GM18870 (cell line): ENCODE data around the gene PGS1.

Source experiments
- ATAC-seq: cut with Tn5 transposase; IDR thresholded peaks from one replicate; pipeline ENCODE4 v1.9.1; 2021; ENCODE audit warnings: moderate library complexity; ENCODE audit not compliant: unreplicated experiment

Gene PGS1

DNA sequence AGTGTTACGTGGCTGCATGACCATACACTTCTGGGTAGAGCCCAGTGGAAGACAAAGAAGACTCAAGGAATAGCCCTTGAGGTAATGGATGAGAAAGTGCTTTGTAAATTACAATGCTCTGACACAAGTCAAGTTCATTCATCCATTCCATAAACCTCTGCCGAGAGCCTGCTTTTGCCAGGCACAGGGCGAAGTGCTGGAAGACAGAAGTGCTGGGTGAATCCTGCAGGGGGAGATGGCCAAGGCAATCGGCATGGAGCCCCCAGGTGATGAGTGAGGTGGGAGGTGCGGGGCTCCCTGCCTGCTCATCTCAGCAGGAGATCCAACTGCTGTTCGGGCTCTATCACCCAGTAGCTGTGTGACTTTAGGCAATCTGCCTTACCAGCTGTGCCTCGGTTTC is 15.8 kb upstream of the PGS1 start:
- no peak for ATAC-seq

DNA sequence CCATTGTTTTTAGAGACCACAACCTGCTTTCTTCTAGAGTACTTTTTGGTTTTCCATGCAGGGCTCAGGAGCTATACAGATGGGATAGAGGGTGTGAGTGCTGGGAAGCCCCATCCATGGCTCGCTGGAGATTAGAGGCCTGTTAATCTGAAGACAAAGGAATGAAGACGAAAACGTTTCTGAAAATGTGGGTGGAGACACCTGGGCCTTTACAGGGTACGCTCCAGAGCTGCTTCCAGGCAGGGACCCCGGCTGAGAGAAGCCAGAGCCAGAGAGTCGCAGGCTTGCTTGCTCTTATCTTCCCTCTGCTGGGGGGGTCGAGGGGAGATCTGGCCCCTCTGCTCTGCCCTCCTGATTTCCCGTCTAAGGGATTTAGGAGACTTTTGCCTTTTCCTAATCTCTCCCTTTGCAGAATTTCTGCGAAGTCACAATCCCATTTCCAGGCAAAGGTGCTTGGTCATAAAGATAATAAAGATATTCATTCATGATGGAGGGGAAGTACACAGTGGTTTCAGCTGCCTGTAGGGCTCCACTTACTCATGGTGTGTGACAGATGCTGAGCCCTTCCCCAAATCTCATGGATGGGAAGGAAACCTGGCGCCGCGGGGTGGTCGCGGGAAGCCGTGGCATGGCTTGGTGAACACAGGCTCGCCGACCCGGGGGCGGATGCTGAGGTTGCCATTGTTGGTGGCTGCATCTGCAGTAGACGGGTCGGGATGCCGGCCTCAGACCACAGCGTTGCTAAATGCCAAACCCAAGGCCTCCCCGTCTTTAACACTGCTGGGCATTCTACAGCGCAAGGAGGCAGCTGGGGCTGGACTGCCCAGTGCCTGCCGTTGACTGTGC is 13.8 kb upstream of the PGS1 start:
- no peak for ATAC-seq

DNA sequence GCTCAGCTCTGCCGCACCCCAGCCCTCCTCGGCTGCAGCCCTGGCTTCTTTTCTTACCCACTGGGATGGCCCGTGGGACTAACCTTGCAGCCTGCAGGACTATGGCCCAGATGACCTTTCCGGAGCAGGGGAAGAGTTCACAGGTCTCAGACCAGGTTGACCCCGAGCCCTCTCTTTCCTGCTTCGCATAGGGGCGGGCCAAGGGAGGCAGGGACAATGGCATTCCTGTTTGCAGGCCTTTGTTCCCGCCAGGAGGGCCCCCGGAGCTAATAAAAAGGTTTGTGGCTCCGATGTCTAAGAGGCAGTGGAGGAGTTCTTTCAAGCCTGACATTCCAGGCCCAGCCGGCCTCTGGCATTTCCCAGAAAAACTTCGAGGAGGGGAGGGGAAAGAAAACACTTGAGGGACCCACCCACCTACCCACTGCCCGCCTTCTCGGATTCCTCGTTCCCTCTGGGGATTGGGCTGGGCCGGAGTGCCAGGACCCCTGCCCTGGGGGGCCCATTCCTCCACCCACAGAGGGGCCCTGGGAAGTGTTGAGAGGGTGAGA is 12.8 kb upstream of the PGS1 start:
- no peak for ATAC-seq

DNA sequence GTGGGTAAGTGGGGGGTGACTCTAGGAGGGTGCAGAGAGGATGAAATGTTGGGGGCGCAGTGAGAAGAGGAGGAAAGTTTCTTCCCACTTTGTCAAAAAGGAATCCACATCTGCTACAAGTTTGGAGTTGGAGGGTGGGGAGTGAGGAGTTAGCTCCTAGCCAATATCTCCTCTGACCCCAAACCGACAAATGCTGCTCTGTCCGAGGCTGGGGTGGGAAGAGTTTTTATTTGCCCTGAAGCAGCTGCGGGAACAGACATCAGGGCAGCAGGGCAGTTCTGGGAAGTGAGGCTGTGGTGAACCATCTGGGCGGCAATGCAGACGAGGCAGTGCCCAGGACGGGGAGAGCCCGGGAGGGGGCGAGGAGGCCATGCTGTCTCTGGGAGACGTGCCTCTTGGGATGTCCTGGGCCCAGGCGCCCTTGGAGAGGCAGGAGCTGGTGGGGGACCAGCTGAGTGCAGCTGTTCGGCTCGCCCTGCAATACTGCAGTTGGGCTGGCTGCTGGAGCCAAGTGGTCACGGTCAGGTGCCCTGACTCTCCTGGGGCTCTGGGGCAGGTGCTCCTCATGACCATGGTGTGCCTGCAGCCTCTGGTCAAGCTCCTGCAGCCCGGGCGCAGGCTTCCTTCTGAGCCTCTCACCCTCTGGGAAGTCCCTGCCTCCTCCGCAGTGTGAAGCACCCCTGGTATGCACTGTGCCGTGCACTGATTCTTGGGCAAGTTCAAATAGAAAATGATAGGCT is 12.2 kb upstream of the PGS1 start:
- ATAC-seq: no peak

DNA sequence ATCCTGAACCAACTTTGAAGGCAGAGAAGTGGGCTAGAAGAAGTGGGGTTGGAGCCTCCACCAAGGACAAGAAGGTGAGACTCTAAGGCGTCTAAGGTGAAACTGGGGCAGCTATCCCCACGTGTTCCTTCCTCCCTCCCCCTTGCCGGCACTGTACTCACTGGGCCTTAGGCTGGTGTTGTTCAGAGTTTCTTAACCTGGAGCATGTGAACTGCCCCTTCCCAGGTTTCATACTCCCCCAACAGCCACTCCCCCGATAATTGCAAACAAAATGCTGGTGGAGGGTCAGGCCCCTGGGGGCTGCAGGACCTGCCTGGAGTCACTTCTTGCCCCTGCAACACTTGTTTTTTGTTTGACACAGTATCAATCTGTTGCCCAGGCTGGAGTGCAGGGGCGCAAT is 11.3 kb upstream of the PGS1 start:
- no peak for ATAC-seq

DNA sequence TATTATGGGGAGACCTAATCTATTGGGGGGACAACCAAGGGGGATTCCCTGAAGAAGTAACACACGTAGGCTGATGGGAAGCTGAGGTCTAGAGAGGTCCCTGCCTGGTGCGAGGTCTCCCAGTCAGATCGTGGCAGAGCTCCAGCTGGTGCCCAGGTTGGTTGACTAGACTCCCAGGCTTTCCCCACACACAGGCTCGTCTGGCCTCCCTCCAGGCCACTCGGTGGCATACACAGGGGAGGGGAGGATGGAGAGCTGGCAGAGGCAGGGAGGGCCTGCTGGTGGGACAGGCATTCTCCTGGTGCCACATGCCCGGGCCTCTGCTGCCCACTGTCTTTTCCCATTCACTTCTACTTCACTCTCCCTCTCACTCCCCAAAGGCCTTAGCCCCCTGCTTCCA is 10.1 kb upstream of the PGS1 start:
- no peak for ATAC-seq

DNA sequence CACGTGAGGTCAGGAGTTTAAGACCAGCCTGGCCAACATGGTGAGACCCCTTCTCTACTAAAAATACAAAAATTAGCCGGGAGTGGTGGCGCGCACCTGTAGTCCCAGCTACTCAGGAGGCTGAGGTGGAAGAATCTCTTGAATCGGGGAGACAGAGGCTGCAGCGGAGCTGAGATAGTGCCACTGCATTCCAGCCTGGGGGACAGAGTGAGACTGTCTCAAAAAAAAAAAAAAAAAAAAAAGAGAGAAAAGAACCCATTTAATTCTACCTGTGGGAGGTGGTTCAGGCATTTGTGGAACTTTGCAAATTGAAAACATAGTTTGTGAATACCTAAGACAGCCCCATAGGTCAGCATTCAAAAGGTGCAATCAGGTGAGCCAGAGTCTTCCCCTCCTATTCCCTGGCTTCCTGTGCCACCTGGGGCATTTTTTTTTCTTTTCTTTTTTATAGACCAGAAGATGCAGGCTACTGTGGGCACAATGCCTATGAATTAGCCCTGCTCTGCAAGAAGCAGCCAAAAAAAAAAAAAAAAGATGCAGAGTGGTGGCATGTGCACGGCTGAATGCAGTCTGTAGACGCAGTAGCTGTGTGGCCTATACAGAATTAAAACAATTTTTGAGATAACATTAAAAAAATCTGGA is 9.5 kb upstream of the PGS1 start:
- no peak for ATAC-seq

DNA sequence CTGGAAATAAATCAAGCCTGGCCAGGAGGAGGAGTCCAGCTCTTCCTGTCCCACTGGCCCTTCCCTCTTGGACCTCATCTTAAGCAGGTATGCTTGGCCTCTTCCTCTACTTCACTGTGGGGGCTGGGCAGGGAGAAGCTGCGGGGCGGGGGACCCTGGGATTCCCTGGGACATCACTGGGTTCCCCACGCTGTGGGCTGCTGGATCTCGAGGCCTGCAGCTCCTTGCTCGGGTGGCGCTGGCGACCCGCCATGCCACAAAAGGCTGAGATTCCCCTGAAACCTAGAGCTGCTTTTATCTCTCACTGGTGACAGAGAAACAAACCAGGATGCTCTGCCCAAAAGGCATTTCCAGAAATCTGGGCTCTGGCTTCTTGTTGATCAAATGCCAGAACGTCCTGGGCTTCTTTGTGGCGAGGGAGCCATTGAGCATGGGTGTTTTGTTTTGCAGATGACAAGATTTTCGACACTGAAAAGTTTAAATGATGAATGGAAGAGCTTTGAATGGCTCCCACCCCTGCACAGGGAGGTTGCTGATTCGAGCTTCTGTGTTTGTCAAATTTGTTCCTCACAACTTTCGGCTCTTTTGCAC is 8.6 kb upstream of the PGS1 start:
- no peak for ATAC-seq

DNA sequence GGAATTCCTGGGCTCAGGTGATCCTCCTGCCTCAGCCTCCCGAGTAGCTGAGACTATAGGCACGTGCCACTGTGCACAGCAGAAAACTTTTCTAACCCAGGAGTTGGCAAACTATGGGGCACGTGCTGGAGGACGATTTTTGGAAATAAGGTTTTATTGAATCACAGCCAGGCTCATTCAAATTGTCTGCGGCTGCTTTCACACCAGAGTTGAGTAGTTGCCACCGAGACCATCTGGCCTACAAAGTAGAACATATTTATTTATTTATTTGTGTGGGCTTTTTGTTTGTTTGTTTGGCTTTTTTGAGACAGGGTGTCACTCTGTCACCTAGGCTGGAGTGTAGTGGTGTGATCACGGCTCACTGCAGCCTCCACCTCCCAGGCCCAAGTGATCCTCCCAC is 7.4 kb upstream of the PGS1 start:
- ATAC-seq: no peak

DNA sequence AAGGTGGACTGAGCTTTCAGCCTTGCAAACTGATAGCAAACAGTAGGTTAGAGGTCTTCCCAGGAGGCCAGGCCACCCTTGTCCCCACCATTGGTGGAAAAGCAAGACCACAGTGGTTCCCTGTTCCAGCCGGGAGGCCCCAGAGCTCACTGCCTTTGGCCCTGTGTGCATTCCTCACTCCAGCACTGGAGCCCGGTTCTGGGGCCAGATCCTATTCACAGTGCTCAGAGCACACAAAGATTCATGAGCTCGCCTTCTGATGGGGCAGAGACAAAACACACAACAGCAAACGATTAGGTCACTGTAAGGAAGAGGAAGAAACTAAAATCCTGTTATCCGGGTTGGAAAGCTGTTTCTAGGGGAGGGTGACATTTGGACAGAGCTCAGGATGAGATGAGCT is 5.6 kb upstream of the PGS1 start:
- ATAC-seq: no peak

DNA sequence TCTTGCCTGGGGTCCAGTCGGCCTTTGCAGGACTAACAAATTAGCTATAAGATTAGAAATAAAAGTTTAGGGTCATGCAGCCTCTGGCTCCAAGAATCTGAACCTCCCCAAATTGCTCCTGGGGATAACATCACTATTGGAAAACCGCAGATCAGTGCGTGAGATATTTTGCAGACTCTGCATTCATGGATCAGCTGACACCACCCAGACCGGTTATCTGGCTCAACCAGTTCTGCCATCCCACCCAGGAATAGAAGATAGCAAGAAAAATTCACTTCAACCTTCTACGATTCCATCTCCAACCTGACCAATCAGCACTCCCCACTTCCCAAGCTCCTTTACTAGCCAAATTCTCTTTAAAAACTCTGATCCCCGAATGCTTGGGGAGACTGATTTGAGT is 4.3 kb upstream of the PGS1 start:
- ATAC-seq: no peak

DNA sequence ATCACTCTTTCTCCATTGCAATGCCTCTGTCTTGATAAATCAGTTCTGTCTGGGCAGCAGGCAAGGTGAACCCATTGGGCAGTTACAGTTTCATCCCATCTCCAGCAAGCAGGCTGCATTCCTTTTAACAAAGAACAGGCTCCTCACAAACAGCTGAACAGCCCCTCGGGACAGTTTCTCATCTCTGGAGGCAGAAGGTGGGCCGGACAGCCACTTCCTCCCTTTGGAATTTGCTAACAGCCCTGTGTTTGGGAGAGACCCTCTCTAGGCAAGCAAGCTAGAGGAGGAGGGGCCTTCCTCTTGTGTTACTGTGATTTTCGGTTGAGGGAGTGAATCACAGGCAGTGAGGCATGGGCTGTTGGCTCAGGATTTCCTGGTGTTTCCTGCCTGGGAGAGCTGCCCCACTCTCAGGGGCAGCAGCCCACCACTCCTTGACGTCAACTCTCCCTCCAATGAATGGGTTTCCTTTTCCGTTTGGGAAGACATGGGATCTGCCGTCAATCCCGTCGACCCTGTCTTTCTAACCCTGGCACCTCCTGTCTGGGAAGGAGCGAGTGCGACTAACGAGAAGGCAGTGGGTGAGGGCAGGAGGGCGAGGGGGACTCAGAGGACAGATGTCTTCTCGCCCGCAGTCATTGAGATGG is 3.7 kb upstream of the PGS1 start:
- no peak for ATAC-seq

DNA sequence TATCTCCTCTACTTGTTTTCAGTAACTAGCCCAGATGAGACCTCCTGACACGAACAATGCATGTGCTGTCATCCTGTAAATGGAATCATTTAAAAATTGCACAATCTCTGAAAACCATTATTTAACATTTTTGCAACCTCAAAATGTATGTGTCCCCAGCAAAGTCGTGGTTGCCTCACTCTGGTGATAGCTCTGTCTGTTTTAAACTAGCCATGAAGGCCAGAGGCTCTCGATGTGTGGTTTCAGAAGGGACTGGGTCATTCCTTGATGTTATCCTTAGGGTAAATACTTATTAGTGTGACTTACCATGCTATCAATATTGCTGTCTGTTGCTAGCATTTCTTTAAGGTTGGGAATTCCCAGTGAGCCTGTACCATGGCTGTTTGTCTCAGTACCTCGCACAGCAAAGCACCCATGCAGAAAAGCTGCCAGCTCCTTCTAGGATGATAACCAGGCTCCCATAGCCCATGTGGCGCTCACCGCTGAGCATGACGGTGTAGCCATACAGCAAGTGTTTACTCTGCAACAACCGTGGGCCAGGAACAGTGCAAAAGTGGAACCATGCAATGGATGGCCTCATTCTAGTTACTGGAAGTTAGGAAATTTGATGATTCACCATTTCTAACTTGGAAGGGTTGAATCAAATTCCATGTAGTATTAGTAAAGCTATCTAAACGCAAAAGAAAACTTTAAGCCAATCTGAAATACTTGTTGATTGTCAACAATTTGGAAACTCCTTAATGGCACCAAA is 2.9 kb upstream of the PGS1 start:
- no peak for ATAC-seq

DNA sequence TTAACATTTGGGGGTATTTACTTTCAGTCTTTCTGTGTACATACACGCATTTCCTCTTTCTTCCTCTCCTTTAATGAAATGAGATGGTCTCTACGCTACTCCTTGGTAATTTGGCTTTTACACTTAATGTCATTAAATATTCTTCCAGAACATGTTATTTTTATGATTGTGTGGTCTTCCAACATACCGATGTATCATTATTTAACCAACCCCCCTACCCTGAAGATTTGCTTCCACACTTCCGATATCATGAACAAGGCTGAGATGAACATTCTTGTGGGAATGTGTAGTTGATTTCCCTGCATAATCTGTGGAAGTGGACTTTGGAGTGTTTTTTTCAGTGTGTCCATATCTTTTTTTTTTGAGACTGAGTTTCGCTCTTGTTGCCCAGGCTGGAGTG is 2.3 kb upstream of the PGS1 start:
- ATAC-seq: no peak

DNA sequence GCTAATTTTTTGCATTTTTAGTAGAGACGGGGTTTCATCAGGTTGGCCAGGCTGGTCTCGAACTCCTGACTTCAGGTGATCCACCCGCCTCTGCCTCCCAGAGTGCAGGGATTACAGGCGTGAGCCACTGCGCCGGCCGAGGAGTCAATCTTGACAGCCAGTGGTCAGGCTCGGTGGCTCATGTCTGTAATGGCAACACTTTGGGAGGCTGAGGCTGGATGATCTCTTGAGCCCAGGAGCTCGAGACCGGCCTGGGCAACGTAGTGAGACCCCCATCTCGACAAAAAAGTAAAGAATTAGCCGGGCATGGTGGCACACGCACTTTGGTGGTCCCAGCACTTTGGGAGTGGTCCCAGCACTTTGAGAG is 608 bp upstream of the PGS1 start:
- no peak for ATAC-seq

DNA sequence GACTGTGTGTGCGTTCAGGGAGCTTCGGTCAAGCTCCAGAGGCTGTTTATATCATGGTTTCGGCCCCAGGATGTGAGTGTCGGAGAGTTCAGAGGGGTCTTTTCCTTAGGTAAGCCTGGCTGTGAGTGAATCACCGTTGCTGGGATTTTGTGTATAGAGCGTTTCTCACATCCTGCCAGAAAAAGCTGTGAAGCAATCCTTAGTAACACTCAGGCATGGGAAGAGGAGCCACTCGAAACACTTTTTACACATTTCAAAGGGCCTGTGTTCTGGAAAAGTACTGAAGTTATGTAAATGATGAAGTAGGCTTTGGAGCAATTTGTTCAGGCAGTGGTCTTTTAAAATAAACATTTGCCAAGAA is 662 bp downstream of the PGS1 start:
- no peak for ATAC-seq

DNA sequence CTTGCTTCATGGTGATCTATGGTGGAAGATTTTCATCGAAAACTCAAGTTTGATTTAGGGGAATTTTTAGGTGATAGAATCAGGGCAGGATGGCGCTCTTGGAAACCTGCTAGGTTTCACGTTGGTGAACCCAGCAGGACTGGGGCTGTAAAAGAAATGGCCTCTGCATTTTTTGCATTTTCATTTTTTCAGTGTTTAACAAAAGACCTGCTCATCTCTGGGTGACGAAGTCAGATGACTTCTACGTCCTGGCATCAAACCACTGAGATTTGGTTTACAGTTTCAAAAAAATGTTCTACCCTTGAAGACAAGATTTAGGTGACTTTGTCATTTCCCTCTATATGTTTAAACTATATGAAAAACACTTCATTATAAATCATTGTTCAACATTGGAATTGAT is 1.9 kb downstream of the PGS1 start:
- ATAC-seq: no peak

DNA sequence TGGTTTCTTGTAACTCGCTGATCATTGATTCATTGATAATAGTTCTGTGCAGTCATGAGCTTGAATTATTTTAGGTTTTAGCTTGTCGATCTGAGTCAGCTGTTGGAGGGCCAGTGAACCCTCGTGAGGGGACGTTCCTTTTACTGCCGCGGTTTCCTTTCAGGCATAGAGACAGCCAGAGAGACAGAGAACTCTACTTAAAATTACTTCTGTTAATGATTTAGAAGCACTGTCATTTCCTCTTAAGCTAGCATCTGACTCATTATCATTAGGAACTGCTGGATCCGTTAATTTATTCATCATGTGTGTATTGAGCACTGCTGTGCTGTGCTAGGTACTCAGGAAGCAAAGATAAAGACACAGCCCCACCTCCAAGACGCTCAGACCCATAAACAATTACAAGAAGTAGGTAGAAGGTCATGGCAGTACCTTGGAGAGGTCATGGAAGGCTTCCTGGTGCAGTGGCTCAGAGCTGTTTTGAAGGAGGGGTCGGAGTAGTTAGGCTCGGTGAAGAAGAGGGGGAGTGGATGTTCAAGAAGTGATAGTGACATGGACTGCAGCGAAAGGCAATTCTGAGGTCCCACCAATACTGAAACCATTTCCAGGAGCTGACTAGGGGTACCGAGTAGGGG is 3.3 kb downstream of the PGS1 start:
- no peak for ATAC-seq

DNA sequence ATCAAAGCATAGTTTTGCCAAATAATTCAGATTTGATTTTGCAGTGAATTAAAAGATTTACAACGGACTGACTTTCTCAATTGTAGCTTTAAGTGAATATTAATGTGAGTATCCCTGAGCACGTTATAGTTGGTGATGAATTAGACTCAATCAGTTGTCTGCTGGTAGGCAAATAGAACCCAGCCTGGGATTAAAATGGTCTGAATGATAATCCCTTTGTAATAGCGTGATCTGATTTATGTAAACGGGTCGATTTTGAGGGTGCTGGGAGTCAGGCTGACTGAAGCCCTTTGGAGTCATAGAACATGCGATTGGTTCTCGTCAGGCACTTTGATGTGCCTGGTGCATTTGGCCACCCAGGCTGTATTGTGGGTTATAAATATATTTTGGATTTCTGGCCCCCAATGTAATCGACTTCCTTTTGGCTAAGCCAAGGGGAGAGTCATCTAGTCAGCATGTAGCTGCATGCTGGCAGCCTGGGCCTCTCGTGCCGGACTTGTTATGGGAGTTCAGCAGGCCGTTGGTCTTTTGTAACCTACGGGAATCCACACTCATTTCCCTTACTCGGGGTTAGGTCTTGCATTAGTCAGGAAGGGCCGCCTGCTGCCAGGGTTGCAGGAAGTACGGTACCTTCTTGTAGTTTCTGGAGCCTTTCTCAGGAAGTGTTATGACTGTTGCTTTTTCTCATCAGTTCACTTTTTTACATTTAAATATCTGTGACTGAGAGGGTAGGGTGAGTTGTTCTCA is 5.4 kb downstream of the PGS1 start:
- ATAC-seq: no peak
